Measurements from ENCODE around the gene IRS2. TPM values are rescaled to one million over a fixed set of nuclear protein-coding genes. Genes with fewer than 3 reads are reported as not detected.

IRS2 gene
- total and polyA plus RNA-seq, 2 experiments from 2014 or later, result 3.6 to 14.5 TPM

DNA sequence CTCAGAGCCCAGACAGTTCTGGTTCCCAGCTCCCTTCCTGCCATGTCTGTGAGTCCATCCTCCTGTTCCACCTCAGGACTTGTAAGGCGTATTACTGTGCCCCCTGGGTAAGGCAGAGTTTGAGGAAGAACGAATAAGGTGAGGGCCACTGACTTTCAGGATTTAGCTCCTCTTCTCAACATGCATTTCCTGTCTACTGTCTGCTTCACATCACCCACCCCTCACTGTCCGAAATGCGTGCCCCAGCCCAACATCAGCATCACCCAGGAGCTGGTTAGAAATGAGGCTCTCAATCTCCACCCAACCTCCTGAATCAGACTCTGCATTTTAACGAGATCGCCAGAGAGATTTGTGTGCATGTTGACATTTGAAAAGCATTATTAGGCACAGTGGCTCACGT is 44.4 kb downstream of the IRS2 start (continued):
- TF ChIP-seq, protein P1, sequence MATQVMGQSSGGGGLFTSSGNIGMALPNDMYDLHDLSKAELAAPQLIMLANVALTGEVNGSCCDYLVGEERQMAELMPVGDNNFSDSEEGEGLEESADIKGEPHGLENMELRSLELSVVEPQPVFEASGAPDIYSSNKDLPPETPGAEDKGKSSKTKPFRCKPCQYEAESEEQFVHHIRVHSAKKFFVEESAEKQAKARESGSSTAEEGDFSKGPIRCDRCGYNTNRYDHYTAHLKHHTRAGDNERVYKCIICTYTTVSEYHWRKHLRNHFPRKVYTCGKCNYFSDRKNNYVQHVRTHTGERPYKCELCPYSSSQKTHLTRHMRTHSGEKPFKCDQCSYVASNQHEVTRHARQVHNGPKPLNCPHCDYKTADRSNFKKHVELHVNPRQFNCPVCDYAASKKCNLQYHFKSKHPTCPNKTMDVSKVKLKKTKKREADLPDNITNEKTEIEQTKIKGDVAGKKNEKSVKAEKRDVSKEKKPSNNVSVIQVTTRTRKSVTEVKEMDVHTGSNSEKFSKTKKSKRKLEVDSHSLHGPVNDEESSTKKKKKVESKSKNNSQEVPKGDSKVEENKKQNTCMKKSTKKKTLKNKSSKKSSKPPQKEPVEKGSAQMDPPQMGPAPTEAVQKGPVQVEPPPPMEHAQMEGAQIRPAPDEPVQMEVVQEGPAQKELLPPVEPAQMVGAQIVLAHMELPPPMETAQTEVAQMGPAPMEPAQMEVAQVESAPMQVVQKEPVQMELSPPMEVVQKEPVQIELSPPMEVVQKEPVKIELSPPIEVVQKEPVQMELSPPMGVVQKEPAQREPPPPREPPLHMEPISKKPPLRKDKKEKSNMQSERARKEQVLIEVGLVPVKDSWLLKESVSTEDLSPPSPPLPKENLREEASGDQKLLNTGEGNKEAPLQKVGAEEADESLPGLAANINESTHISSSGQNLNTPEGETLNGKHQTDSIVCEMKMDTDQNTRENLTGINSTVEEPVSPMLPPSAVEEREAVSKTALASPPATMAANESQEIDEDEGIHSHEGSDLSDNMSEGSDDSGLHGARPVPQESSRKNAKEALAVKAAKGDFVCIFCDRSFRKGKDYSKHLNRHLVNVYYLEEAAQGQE (IDR thresholded peaks at IDR 0.05; ENCODE audit: unreplicated experiment), result no peak
- no peak for TF ChIP-seq ZNF114 (CRISPR knock-in tag; IDR thresholded peaks at IDR 0.05)
- TF ChIP-seq CREB1 (CRISPR knock-in tag; IDR thresholded peaks at IDR 0.05; ENCODE audit: low read depth), result no peak
- no peak for TF ChIP-seq EZH2phosphoT487 (IDR thresholded peaks at IDR 0.05; ENCODE audit: unreplicated experiment)

DNA sequence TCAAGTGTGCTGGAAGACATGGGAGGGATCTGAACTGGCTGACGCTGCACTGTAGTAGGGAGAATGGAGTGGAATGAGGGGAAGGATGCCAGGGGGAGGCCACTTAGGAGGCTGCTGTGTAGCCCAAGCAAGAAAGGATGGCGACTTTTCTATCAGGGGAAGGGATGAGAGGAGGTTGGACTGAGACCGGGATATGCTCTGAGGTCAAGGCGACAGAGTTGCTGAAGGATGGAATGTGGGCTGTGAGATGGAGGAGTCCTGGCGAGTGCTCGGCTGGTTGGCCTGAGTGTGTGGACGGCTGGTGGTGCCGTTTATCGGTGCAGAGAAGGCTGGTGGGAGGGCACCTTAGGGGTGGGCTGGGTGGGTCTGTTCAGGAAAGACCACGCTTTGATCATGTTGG is 45.7 kb downstream of the IRS2 start:
- H3K27ac ChIP-seq (ENCODE audit: low read depth), result no peak overlapping the region
- no peak overlapping the region for H2AFZ ChIP-seq
- Mint-ChIP-seq H3K9me3 (no peaks in the 10 kb centered on the region), H3K4me1 (peaks cover 16% of the 10 kb centered on the region), H3K27me3 (ENCODE audit: insufficient read depth, low read depth, poor library complexity) (peaks cover 6% of the 10 kb centered on the region), H3K27ac (no peak overlapping the region), H3K36me3 (ENCODE audit: low read depth) (no peaks in the 10 kb centered on the region; the same call in 2 of the 3 replicates), H3K4me3 (no peak overlapping the region)
- DNase-seq (ENCODE audit: low spot score) (no peak), ATAC-seq (no peak)
- H3K4me3 ChIP-seq, result no peak overlapping the region
- H4K20me1 ChIP-seq (replicated peaks; ENCODE audit: insufficient read depth), result no peaks in the 10 kb centered on the region
- no peaks in the 10 kb centered on the region for H3K9me2 ChIP-seq (ENCODE audit: insufficient read depth)
- H3K79me2 ChIP-seq (replicated peaks; ENCODE audit: insufficient read depth), result no peaks in the 10 kb centered on the region
- no peaks in the 10 kb centered on the region for H3K27me3 ChIP-seq (ENCODE audit: insufficient read depth)
- no peak overlapping the region for H3K4me2 ChIP-seq
- TF ChIP-seq EZH2 (IDR thresholded peaks at IDR 0.05; ENCODE audit: low read depth, unreplicated experiment), result no peak
- TF ChIP-seq CREB1 (CRISPR knock-in tag; IDR thresholded peaks at IDR 0.05; ENCODE audit: low read depth), result no peak
- no peak for TF ChIP-seq POLR2AphosphoS5 (IDR thresholded peaks at IDR 0.05; ENCODE audit: low read depth)
- TF ChIP-seq JUNB (IDR thresholded peaks at IDR 0.05; ENCODE audit: unreplicated experiment), result no peak
- TF ChIP-seq, protein P2, sequence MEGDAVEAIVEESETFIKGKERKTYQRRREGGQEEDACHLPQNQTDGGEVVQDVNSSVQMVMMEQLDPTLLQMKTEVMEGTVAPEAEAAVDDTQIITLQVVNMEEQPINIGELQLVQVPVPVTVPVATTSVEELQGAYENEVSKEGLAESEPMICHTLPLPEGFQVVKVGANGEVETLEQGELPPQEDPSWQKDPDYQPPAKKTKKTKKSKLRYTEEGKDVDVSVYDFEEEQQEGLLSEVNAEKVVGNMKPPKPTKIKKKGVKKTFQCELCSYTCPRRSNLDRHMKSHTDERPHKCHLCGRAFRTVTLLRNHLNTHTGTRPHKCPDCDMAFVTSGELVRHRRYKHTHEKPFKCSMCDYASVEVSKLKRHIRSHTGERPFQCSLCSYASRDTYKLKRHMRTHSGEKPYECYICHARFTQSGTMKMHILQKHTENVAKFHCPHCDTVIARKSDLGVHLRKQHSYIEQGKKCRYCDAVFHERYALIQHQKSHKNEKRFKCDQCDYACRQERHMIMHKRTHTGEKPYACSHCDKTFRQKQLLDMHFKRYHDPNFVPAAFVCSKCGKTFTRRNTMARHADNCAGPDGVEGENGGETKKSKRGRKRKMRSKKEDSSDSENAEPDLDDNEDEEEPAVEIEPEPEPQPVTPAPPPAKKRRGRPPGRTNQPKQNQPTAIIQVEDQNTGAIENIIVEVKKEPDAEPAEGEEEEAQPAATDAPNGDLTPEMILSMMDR (conservative IDR thresholded peaks at IDR 0.05; ENCODE audit: low read depth in 2 of 2), result no peak
- no peak for TF ChIP-seq STAT1 (IDR thresholded peaks at IDR 0.05; ENCODE audit: unreplicated experiment)
- TF ChIP-seq EZH2phosphoT487 (IDR thresholded peaks at IDR 0.05; ENCODE audit: unreplicated experiment), result no peak
- TF ChIP-seq ZNF114 (CRISPR knock-in tag; IDR thresholded peaks at IDR 0.05), result no peak
- TF ChIP-seq, protein P3, sequence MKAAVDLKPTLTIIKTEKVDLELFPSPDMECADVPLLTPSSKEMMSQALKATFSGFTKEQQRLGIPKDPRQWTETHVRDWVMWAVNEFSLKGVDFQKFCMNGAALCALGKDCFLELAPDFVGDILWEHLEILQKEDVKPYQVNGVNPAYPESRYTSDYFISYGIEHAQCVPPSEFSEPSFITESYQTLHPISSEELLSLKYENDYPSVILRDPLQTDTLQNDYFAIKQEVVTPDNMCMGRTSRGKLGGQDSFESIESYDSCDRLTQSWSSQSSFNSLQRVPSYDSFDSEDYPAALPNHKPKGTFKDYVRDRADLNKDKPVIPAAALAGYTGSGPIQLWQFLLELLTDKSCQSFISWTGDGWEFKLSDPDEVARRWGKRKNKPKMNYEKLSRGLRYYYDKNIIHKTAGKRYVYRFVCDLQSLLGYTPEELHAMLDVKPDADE (IDR thresholded peaks at IDR 0.05), result no peak
- TF ChIP-seq ZNF331 (CRISPR knock-in tag; IDR thresholded peaks at IDR 0.05; ENCODE audit: low read depth), result no peak
- TF ChIP-seq, protein P1 (IDR thresholded peaks at IDR 0.05; ENCODE audit: unreplicated experiment), result no peak
- no peak for TF ChIP-seq NANOG (IDR thresholded peaks at IDR 0.05; ENCODE audit: borderline replicate concordance)
- H3K36me3 ChIP-seq (ENCODE audit: insufficient read depth), result no peaks in the 10 kb centered on the region
- peaks cover 5% of the 10 kb centered on the region; the same call in 1 of the 2 replicates for H3K4me1 ChIP-seq (ENCODE audit: insufficient read depth)
- no peaks in the 10 kb centered on the region for H3F3A ChIP-seq (replicated peaks; ENCODE audit: low read depth)

Measured in GM23338 (cell line).